WTC11 (cell line): Measurements from ENCODE around the gene RAB24. TPM values are rescaled to one million over a fixed set of nuclear protein-coding genes. Genes with fewer than 3 reads are reported as not detected.

Experiments used
- ATF1 ChIP-seq: sonication (generic); formaldehyde crosslinking; IDR thresholded peaks from 2 replicates; pipeline ENCODE4 v1.8.1; 2023; ENCODE audit warnings: mild to moderate bottlenecking, moderate library complexity, missing genetic modification reagents
- ATF3 ChIP-seq: sonication (generic); formaldehyde crosslinking; conservative IDR thresholded peaks from 2 replicates; pipeline ENCODE4 v1.8.1; 2022; ENCODE audit warnings: mild to moderate bottlenecking, missing genetic modification reagents
- CBFB ChIP-seq: sonication (generic); formaldehyde crosslinking; IDR thresholded peaks from 2 replicates; pipeline ENCODE4 v1.8.1; 2022; ENCODE audit warnings: mild to moderate bottlenecking, low read depth, missing genetic modification reagents
- CDX4 ChIP-seq: fragments of 250-450 bp; sonication (Bioruptor Pico); IDR thresholded peaks from 2 replicates; pipeline ENCODE4 v1.9.0; 2021; ENCODE audit warnings: moderate library complexity, mild to moderate bottlenecking, inconsistent platforms, borderline replicate concordance
- ELF4 ChIP-seq: sonication (generic); formaldehyde crosslinking; IDR thresholded peaks from 2 replicates; pipeline ENCODE4 v1.8.1; 2022; ENCODE audit warnings: low read depth, mild to moderate bottlenecking, moderate library complexity, missing genetic modification reagents
- ERG ChIP-seq: fragments of 250-450 bp; sonication (Bioruptor Pico); IDR thresholded peaks from 2 replicates; pipeline ENCODE4 v1.8.0; 2021; ENCODE audit warnings: mild to moderate bottlenecking
- ESRRA ChIP-seq: sonication (generic); formaldehyde crosslinking; IDR thresholded peaks from 2 replicates; pipeline ENCODE4 v1.8.1; 2022; ENCODE audit warnings: mild to moderate bottlenecking, missing genetic modification reagents, borderline replicate concordance
- FOXK1 ChIP-seq: sonication (generic); formaldehyde crosslinking; IDR thresholded peaks from 2 replicates; pipeline ENCODE4 v1.8.0; 2022; ENCODE audit warnings: mild to moderate bottlenecking, moderate library complexity, missing genetic modification reagents
- JAZF1 ChIP-seq: fragments of 250-450 bp; sonication (Bioruptor Pico); IDR thresholded peaks from 2 replicates; pipeline ENCODE4 v1.9.0; 2021; ENCODE audit warnings: moderate library complexity, mild to moderate bottlenecking, inconsistent platforms
- NFATC4 ChIP-seq: fragments of 250-450 bp; sonication (Bioruptor Pico); IDR thresholded peaks from 2 replicates; pipeline ENCODE4 v1.9.0; 2021; ENCODE audit warnings: mild to moderate bottlenecking
- NFYB ChIP-seq: sonication (generic); formaldehyde crosslinking; conservative IDR thresholded peaks from 2 replicates; pipeline ENCODE4 v1.8.0; 2022; ENCODE audit warnings: low read depth, missing genetic modification reagents
- NR2C2 ChIP-seq: sonication (generic); formaldehyde crosslinking; IDR thresholded peaks from 2 replicates; pipeline ENCODE4 v1.8.0; 2022; ENCODE audit warnings: mild to moderate bottlenecking, missing genetic modification reagents
- PRDM15 ChIP-seq: sonication (generic); formaldehyde crosslinking; IDR thresholded peaks from 2 replicates; pipeline ENCODE4 v1.8.0; 2022; ENCODE audit warnings: missing genetic modification reagents
- PRRX2 ChIP-seq: fragments of 250-450 bp; sonication (Bioruptor Pico); IDR thresholded peaks from 2 replicates; pipeline ENCODE4 v1.8.0; 2021; ENCODE audit warnings: mild to moderate bottlenecking
- SMAD4 ChIP-seq: sonication (generic); formaldehyde crosslinking; IDR thresholded peaks from 2 replicates; pipeline ENCODE4 v1.8.0; 2022; ENCODE audit warnings: mild to moderate bottlenecking, missing genetic modification reagents
- SP1 ChIP-seq: sonication (generic); formaldehyde crosslinking; conservative IDR thresholded peaks from 2 replicates; pipeline ENCODE4 v1.8.1; 2022; ENCODE audit warnings: missing genetic modification reagents
- TEAD1 ChIP-seq: sonication (generic); formaldehyde crosslinking; IDR thresholded peaks from 2 replicates; pipeline ENCODE4 v1.8.0; 2022; ENCODE audit warnings: mild to moderate bottlenecking, missing genetic modification reagents
- ZNF138 ChIP-seq: sonication (generic); formaldehyde crosslinking; conservative IDR thresholded peaks from 2 replicates; pipeline ENCODE4 v1.8.1; 2022; ENCODE audit warnings: mild to moderate bottlenecking, moderate library complexity, missing genetic modification reagents
- total RNA-seq: library from RNA; stranded (reverse); gene quantifications from 3 replicates; pipeline ENCODE4 v1.2.3, GENCODE V29; 2021
- TF ChIP-seq, protein P1 (sequence below): sonication (generic); formaldehyde crosslinking; IDR thresholded peaks from 2 replicates; pipeline ENCODE4 v1.8.0; 2022; ENCODE audit warnings: mild to moderate bottlenecking, missing genetic modification reagents
- TF ChIP-seq, protein P2 (sequence below): fragments of 200-600 bp; IDR thresholded peaks from 2 replicates; pipeline ENCODE4 v1.8.0; 2022; ENCODE audit warnings: antibody characterized with exemption
- TF ChIP-seq, protein P3 (sequence below): sonication (generic); formaldehyde crosslinking; IDR thresholded peaks from 2 replicates; pipeline ENCODE4 v1.8.1; 2022; ENCODE audit warnings: missing genetic modification reagents, borderline replicate concordance
- TF ChIP-seq, protein P4 (sequence below): sonication (generic); formaldehyde crosslinking; IDR thresholded peaks from 2 replicates; pipeline ENCODE4 v1.8.1; 2023; ENCODE audit warnings: mild to moderate bottlenecking, moderate library complexity, missing genetic modification reagents
- TF ChIP-seq, protein P5 (sequence below): sonication (generic); formaldehyde crosslinking; IDR thresholded peaks from 2 replicates; pipeline ENCODE4 v1.8.1; 2022; ENCODE audit warnings: low read depth, missing genetic modification reagents, borderline replicate concordance

RAB24 gene
- total RNA-seq, 1 experiment from 2014 or later, result 37.0 TPM

DNA sequence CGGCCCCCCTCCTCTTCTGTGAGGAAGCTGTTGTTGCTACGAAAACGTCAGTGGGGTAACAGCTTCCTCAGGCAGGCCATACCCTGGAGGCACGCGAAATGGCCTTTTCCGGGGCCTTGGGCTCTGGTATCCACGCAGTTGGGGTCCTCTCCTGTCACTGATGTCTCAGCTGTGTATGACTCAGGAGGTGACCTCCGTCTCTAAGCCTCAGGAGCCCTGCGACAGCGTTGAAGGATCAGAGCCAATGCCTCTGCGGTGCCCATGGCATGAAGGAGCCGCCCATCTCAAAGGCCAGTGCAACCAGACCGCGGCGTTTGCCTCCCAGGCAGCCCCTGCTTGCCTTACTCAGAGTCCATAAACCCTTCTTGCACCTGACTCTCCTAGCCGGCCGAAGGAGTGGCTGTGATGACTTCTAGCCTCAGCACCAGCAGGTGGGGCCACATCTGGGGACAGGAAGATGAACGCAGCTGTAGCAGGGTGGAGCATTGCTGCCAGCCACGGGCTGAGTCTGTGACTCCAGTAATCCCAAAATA, 9.2 kb upstream of the RAB24 start (continued):
- TF ChIP-seq PRDM15 (CRISPR knock-in tag) (no peak), TEAD1 (CRISPR knock-in tag) (0 out of 2 replicates have a peak, but pooled peaks have one; percentile 18), FOXK1 (no peak), CDX4 (CRISPR knock-in tag) (no peak), ZNF138 (CRISPR knock-in tag) (no peak), ATF1 (CRISPR knock-in tag) (0 out of 2 replicates have a peak, but pooled peaks have one; percentile 71), NFATC4 (no peak), SP1 (CRISPR knock-in tag) (no peak), CBFB (CRISPR knock-in tag) (no peak), ATF3 (CRISPR knock-in tag) (no peak), SMAD4 (no peak), JAZF1 (CRISPR knock-in tag) (no peak), PRRX2 (CRISPR knock-in tag) (no peak), ELF4 (CRISPR knock-in tag) (no peak), NR2C2 (CRISPR knock-in tag) (no peak), ERG (CRISPR knock-in tag) (no peak), NFYB (CRISPR knock-in tag) (no peak), ESRRA (no peak)
- TF ChIP-seq, protein P1, sequence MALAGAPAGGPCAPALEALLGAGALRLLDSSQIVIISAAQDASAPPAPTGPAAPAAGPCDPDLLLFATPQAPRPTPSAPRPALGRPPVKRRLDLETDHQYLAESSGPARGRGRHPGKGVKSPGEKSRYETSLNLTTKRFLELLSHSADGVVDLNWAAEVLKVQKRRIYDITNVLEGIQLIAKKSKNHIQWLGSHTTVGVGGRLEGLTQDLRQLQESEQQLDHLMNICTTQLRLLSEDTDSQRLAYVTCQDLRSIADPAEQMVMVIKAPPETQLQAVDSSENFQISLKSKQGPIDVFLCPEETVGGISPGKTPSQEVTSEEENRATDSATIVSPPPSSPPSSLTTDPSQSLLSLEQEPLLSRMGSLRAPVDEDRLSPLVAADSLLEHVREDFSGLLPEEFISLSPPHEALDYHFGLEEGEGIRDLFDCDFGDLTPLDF (CRISPR knock-in tag), result no peak
- TF ChIP-seq, protein P2, sequence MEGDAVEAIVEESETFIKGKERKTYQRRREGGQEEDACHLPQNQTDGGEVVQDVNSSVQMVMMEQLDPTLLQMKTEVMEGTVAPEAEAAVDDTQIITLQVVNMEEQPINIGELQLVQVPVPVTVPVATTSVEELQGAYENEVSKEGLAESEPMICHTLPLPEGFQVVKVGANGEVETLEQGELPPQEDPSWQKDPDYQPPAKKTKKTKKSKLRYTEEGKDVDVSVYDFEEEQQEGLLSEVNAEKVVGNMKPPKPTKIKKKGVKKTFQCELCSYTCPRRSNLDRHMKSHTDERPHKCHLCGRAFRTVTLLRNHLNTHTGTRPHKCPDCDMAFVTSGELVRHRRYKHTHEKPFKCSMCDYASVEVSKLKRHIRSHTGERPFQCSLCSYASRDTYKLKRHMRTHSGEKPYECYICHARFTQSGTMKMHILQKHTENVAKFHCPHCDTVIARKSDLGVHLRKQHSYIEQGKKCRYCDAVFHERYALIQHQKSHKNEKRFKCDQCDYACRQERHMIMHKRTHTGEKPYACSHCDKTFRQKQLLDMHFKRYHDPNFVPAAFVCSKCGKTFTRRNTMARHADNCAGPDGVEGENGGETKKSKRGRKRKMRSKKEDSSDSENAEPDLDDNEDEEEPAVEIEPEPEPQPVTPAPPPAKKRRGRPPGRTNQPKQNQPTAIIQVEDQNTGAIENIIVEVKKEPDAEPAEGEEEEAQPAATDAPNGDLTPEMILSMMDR, result no peak
- TF ChIP-seq, protein P3, sequence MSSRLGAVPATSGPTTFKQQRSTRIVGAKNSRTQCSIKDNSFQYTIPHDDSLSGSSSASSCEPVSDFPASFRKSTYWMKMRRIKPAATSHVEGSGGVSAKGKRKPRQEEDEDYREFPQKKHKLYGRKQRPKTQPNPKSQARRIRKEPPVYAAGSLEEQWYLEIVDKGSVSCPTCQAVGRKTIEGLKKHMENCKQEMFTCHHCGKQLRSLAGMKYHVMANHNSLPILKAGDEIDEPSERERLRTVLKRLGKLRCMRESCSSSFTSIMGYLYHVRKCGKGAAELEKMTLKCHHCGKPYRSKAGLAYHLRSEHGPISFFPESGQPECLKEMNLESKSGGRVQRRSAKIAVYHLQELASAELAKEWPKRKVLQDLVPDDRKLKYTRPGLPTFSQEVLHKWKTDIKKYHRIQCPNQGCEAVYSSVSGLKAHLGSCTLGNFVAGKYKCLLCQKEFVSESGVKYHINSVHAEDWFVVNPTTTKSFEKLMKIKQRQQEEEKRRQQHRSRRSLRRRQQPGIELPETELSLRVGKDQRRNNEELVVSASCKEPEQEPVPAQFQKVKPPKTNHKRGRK (CRISPR knock-in tag), result no peak
- TF ChIP-seq, protein P4, sequence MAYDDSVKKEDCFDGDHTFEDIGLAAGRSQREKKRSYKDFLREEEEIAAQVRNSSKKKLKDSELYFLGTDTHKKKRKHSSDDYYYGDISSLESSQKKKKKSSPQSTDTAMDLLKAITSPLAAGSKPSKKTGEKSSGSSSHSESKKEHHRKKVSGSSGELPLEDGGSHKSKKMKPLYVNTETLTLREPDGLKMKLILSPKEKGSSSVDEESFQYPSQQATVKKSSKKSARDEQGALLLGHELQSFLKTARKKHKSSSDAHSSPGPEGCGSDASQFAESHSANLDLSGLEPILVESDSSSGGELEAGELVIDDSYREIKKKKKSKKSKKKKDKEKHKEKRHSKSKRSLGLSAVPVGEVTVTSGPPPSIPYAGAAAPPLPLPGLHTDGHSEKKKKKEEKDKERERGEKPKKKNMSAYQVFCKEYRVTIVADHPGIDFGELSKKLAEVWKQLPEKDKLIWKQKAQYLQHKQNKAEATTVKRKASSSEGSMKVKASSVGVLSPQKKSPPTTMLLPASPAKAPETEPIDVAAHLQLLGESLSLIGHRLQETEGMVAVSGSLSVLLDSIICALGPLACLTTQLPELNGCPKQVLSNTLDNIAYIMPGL, result no peak
- TF ChIP-seq, protein P5, sequence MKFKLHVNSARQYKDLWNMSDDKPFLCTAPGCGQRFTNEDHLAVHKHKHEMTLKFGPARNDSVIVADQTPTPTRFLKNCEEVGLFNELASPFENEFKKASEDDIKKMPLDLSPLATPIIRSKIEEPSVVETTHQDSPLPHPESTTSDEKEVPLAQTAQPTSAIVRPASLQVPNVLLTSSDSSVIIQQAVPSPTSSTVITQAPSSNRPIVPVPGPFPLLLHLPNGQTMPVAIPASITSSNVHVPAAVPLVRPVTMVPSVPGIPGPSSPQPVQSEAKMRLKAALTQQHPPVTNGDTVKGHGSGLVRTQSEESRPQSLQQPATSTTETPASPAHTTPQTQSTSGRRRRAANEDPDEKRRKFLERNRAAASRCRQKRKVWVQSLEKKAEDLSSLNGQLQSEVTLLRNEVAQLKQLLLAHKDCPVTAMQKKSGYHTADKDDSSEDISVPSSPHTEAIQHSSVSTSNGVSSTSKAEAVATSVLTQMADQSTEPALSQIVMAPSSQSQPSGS (CRISPR knock-in tag), result no peak
